ENCODE measurements around the gene PGBD2.

Gene PGBD2

GRCh38 chr1:248890549-248891498, 15.2 kb upstream of the PGBD2 start:
- no peak for DNase-seq

GRCh38 chr1:248891758-248892157, 14.3 kb upstream of the PGBD2 start:
- no peak for DNase-seq

- no peak for DNase-seq
Observed at GRCh38 chr1:248892590-248892989, 13.4 kb upstream of the PGBD2 start.

GRCh38 chr1:248894837-248895236, 11.2 kb upstream of the PGBD2 start:
- no peak for DNase-seq

GRCh38 chr1:248897412-248898337, 8.4 kb upstream of the PGBD2 start:
- DNase-seq: no peak

GRCh38 chr1:248900637-248901036, 5.4 kb upstream of the PGBD2 start:
- no peak for DNase-seq

- peak; percentile 14 for DNase-seq
Observed at GRCh38 chr1:248901578-248901977, 4.5 kb upstream of the PGBD2 start.

- no peak for DNase-seq
Observed at GRCh38 chr1:248904437-248905216, 1.4 kb upstream of the PGBD2 start.

GRCh38 chr1:248905662-248906008, 400 bp upstream of the PGBD2 start:
- no peak for DNase-seq

GRCh38 chr1:248906753-248907661, 972 bp downstream of the PGBD2 start:
- no peak for DNase-seq

- DNase-seq: no peak
Observed at GRCh38 chr1:248910761-248911160, 4.7 kb downstream of the PGBD2 start.

GRCh38 chr1:248913933-248914332, 7.9 kb downstream of the PGBD2 start:
- no peak for DNase-seq

- no peak for DNase-seq
Observed at GRCh38 chr1:248914796-248915381, 8.9 kb downstream of the PGBD2 start.

GRCh38 chr1:248918131-248918530, 12.1 kb downstream of the PGBD2 start:
- DNase-seq: no peak

GRCh38 chr1:248923352-248924338, 17.6 kb downstream of the PGBD2 start:
- no peak for DNase-seq

GRCh38 chr1:248924696-248925532, 18.9 kb downstream of the PGBD2 start:
- DNase-seq: peak; percentile 89

GRCh38 chr1:248925859-248926258, 19.8 kb downstream of the PGBD2 start:
- DNase-seq: peak; percentile 16

GRCh38 chr1:248926401-248927182, 20.6 kb downstream of the PGBD2 start:
- DNase-seq: peak; percentile 72

Measured in activated CD4-positive, alpha-beta T cell treated with anti-CD3 and anti-CD28 coated beads, Interleukin-10, Interleukin-2, amounts not matched to agents 100 ng/mL and 50 ng/mL, durations not matched to agents 16 hours and 8 hours (primary cell).